ENCODE data around the gene SMNDC1.
"Not testable (repeated sequence)": the region's sequence is repeated elsewhere in the genome, so short reads cannot be mapped to it uniquely, and the experiment has no call there.

The SMNDC1 gene

GRCh38 chr10:110258542-110258941, 46.2 kb downstream of the SMNDC1 start:
- TF ChIP-seq Cebpa-rat (IDR thresholded peaks at IDR 0.05): no peak
- no peak overlapping the region for H3K4me3 ChIP-seq
- peaks cover 0 to 20% (median 14%) of the 10 kb centered on the region in 11 experiments; a peak in 18 of 22 replicates for H3K9me3 ChIP-seq (replicated peaks in 1 of 11)
- peaks cover 0 to 21% (median 11%) of the 10 kb centered on the region in 11 experiments; a peak in 8 of 22 replicates for H3K36me3 ChIP-seq
- no peaks in the 10 kb centered on the region for H3K27me3 ChIP-seq
- no peak overlapping the region for H3K4me2 ChIP-seq
- H3K9ac ChIP-seq: no peak overlapping the region
- no peak overlapping the region for H3K27ac ChIP-seq
- H4K20me1 ChIP-seq: peaks cover 0 to 47% (median 0%) of the 10 kb centered on the region in 11 experiments; a peak in 3 of 22 replicates
- H3K4me1 ChIP-seq: peaks cover 0 to 17% (median 0%) of the 10 kb centered on the region in 10 experiments; a peak in 5 of 20 replicates

- Histone ChIP-seq H4K20me1 (peaks cover 0 to 45% (median 0%) of the 10 kb centered on the region in 11 experiments; a peak in 3 of 22 replicates), H3K36me3 (peaks cover 0 to 22% (median 11%) of the 10 kb centered on the region in 11 experiments; a peak in 9 of 22 replicates), H3K27ac (no peak overlapping the region), H3K4me2 (no peak overlapping the region), H3K4me3 (no peak overlapping the region), H3K9ac (no peak overlapping the region), H3K27me3 (no peaks in the 10 kb centered on the region), H3K4me1 (peaks cover 0 to 2% (median 0%) of the 10 kb centered on the region in 10 experiments; a peak in 3 of 20 replicates), H3K9me3 (replicated peaks in 1 of 11) (peaks cover 0 to 20% (median 14%) of the 10 kb centered on the region in 11 experiments; a peak in 18 of 22 replicates)
- no peak for TF ChIP-seq Cebpa-rat (IDR thresholded peaks at IDR 0.05)
Observed at GRCh38 chr10:110254467-110254866, 50.3 kb downstream of the SMNDC1 start.

- no peak overlapping the region for H3K4me3 ChIP-seq
- no peaks in the 10 kb centered on the region for H3K27me3 ChIP-seq
- H4K20me1 ChIP-seq: peaks cover 0 to 39% (median 0%) of the 10 kb centered on the region in 11 experiments; a peak in 3 of 22 replicates
- H3K27ac ChIP-seq: no peak overlapping the region
- H3K9ac ChIP-seq: no peak overlapping the region
- peaks cover 0 to 29% (median 11%) of the 10 kb centered on the region in 11 experiments; a peak in 9 of 22 replicates for H3K36me3 ChIP-seq
- no peak overlapping the region for H3K4me2 ChIP-seq
- no peaks in the 10 kb centered on the region for H3K4me1 ChIP-seq
- TF ChIP-seq Cebpa-rat (IDR thresholded peaks at IDR 0.05): no peak
- H3K9me3 ChIP-seq (replicated peaks in 1 of 11): peaks cover 0 to 20% (median 14%) of the 10 kb centered on the region in 11 experiments; a peak in 18 of 22 replicates
Observed at GRCh38 chr10:110252151-110252550, 52.6 kb downstream of the SMNDC1 start.

- H3K9me3 ChIP-seq (replicated peaks in 1 of 11): peaks cover 0 to 19% (median 14%) of the 10 kb centered on the region in 11 experiments; a peak in 18 of 22 replicates
- H3K4me1 ChIP-seq, H3K4me3 ChIP-seq, H3K27ac ChIP-seq, H3K27me3 ChIP-seq, H3K9ac ChIP-seq, H3K4me2 ChIP-seq: not testable (repeated sequence)
- peaks cover 0 to 31% (median 18%) of the 10 kb centered on the region in 11 experiments; a peak in 12 of 22 replicates for H3K36me3 ChIP-seq
- H4K20me1 ChIP-seq: peaks cover 0 to 39% (median 0%) of the 10 kb centered on the region in 11 experiments; a peak in 3 of 22 replicates
Observed at GRCh38 chr10:110251392-110251791, 53.3 kb downstream of the SMNDC1 start.

- not testable (repeated sequence) for H3K4me1 ChIP-seq; H3K9me3 ChIP-seq (replicated peaks in 1 of 11); H3K4me2 ChIP-seq; H3K27ac ChIP-seq; H3K4me3 ChIP-seq; H3K27me3 ChIP-seq; H3K9ac ChIP-seq
- H4K20me1 ChIP-seq: peaks cover 0 to 53% (median 0%) of the 10 kb centered on the region in 11 experiments; a peak in 3 of 22 replicates
- H3K36me3 ChIP-seq: peaks cover 6 to 39% (median 20%) of the 10 kb centered on the region in 11 experiments; a peak in 16 of 22 replicates
Observed at GRCh38 chr10:110249489-110249888, 55.2 kb downstream of the SMNDC1 start.

- not testable (repeated sequence) for H3K4me1 ChIP-seq
Observed at GRCh38 chr10:110247833-110248232, 56.9 kb downstream of the SMNDC1 start.

GRCh38 chr10:110244550-110244949, 60.2 kb downstream of the SMNDC1 start:
- TF ChIP-seq Cebpa-rat (IDR thresholded peaks at IDR 0.05): no peak
- no peak overlapping the region for H3K27ac ChIP-seq
- no peak overlapping the region for H3K9ac ChIP-seq
- no peak overlapping the region for H3K4me3 ChIP-seq
- H3K27me3 ChIP-seq: no peaks in the 10 kb centered on the region
- H3K36me3 ChIP-seq: peaks cover 6 to 43% (median 20%) of the 10 kb centered on the region in 11 experiments; a peak in 16 of 22 replicates
- no peaks in the 10 kb centered on the region; a peak in 1 of 22 replicates for H3K9me3 ChIP-seq (replicated peaks in 1 of 11)
- no peaks in the 10 kb centered on the region for H3K4me1 ChIP-seq
- no peak overlapping the region for H3K4me2 ChIP-seq
- peaks cover 0 to 61% (median 0%) of the 10 kb centered on the region in 11 experiments; a peak in 4 of 22 replicates for H4K20me1 ChIP-seq

More at GRCh38 chr10:110247833-110248232, 56.9 kb downstream of the SMNDC1 start:
- Histone ChIP-seq H4K20me1 (peaks cover 0 to 56% (median 0%) of the 10 kb centered on the region in 11 experiments; a peak in 4 of 22 replicates), H3K36me3 (peaks cover 6 to 39% (median 20%) of the 10 kb centered on the region in 11 experiments; a peak in 16 of 22 replicates)
- not testable (repeated sequence) for H3K27me3 ChIP-seq; H3K9me3 ChIP-seq (replicated peaks in 1 of 11); H3K9ac ChIP-seq; H3K4me2 ChIP-seq; H3K4me3 ChIP-seq; H3K27ac ChIP-seq

- H3K9ac ChIP-seq: no peak overlapping the region
- no peak overlapping the region for H3K4me2 ChIP-seq
- H3K9me3 ChIP-seq (replicated peaks in 1 of 11): peaks cover 7 to 11% (median 9%) of the 10 kb centered on the region in 11 experiments; a peak in 10 of 22 replicates
- H3K4me1 ChIP-seq: peaks cover 0 to 5% (median 0%) of the 10 kb centered on the region in 10 experiments; a peak in 1 of 20 replicates
- TF ChIP-seq Cebpa-rat (IDR thresholded peaks at IDR 0.05): no peak
- no peaks in the 10 kb centered on the region for H3K27me3 ChIP-seq
- H4K20me1 ChIP-seq: peaks cover 0 to 82% (median 0%) of the 10 kb centered on the region in 11 experiments; a peak in 4 of 22 replicates
- H3K4me3 ChIP-seq: no peak overlapping the region
- peaks cover 16 to 43% (median 30%) of the 10 kb centered on the region in 11 experiments; a peak in 17 of 22 replicates for H3K36me3 ChIP-seq
- no peak overlapping the region for H3K27ac ChIP-seq
Observed at GRCh38 chr10:110242511-110242910, 62.2 kb downstream of the SMNDC1 start.

GRCh38 chr10:110241841-110242240, 62.9 kb downstream of the SMNDC1 start:
- Histone ChIP-seq H3K27ac (no peak overlapping the region), H3K36me3 (peaks cover 18 to 45% (median 33%) of the 10 kb centered on the region in 11 experiments; a peak in 17 of 22 replicates), H3K27me3 (no peaks in the 10 kb centered on the region), H3K9me3 (replicated peaks in 1 of 11) (peaks cover 8 to 16% (median 10%) of the 10 kb centered on the region in 11 experiments; a peak in 10 of 22 replicates), H3K9ac (no peak overlapping the region), H3K4me1 (peaks cover 0 to 5% (median 0%) of the 10 kb centered on the region in 10 experiments; a peak in 1 of 20 replicates), H3K4me2 (no peak overlapping the region), H3K4me3 (no peak overlapping the region), H4K20me1 (peaks cover 0 to 88% (median 0%) of the 10 kb centered on the region in 11 experiments; a peak in 4 of 22 replicates)
- TF ChIP-seq Cebpa-rat (IDR thresholded peaks at IDR 0.05): no peak

Measured in BLaER1 treated with 17β-estradiol and CSF1 and Interleukin-3, amounts not matched to agents 10 nM and 100 nM (cell line).